ENCODE data around the gene CAMSAP1.

- no peak for TF ChIP-seq CTCF (IDR thresholded peaks at IDR 0.05)
- no peak for TF ChIP-seq EP300 (IDR thresholded peaks at IDR 0.05)
Measured at GRCh38 chr9:135798263-135798585, 109.1 kb downstream of the CAMSAP1 start.
